ENCODE results near the gene CACNA1I. TPM values are rescaled to one million over a fixed set of nuclear protein-coding genes. Genes with fewer than 3 reads are reported as not detected.
A peak's percentile ranks its signal among the peaks of the same experiment; 100 is the strongest.

The CACNA1I gene
- total RNA-seq, 1 donor from 2014 or later: 0.11 TPM

GRCh38 chr22:39543095-39543494 is 27.5 kb upstream of the CACNA1I start:
- H3K79me2 ChIP-seq (ENCODE audit: insufficient read depth, low read length): no peaks in the 10 kb centered on the region
- H3K9me3 ChIP-seq (ENCODE audit: insufficient read depth, low read depth, low read length): no peaks in the 10 kb centered on the region
- H3K4me3 Mint-ChIP-seq (ENCODE audit: unreplicated experiment): no peak overlapping the region
- no peak overlapping the region for H2AFZ ChIP-seq (ENCODE audit: low read depth, low read length)
- FAIRE-seq (no peak), DNase-seq (ENCODE audit: low read depth) (no peak)
- H3K27me3 ChIP-seq (ENCODE audit: insufficient read depth, low read length): peaks cover 4% of the 10 kb centered on the region
- H4K20me1 ChIP-seq (ENCODE audit: insufficient read depth, low read length): no peaks in the 10 kb centered on the region
- peaks cover 1% of the 10 kb centered on the region for H3K36me3 Mint-ChIP-seq (ENCODE audit: low read depth, unreplicated experiment)
- TF ChIP-seq CTCF (IDR thresholded peaks at IDR 0.05; ENCODE audit: insufficient read depth, low read depth, low read length): peak; percentile 45
- no peak for TF ChIP-seq EZH2 (IDR thresholded peaks at IDR 0.05; ENCODE audit: insufficient read depth, low read length)
- H3K36me3 ChIP-seq (ENCODE audit: insufficient read depth, low read length): no peaks in the 10 kb centered on the region
- peaks cover 12% of the 10 kb centered on the region for H3K4me1 Mint-ChIP-seq (ENCODE audit: low read depth, unreplicated experiment)
- peaks cover 3% of the 10 kb centered on the region for H3K4me1 ChIP-seq (ENCODE audit: insufficient read depth, low read length)
- no peak overlapping the region for H3K27ac ChIP-seq (ENCODE audit: low read depth, low read length)
- H3K9ac ChIP-seq (ENCODE audit: low read length): no peak overlapping the region
- no peaks in the 10 kb centered on the region for H3K9me3 Mint-ChIP-seq (ENCODE audit: unreplicated experiment)
- peaks cover 44% of the 10 kb centered on the region for H3K27me3 Mint-ChIP-seq (ENCODE audit: low read depth, unreplicated experiment)
- no peak overlapping the region for H3K4me3 ChIP-seq (ENCODE audit: insufficient read depth, low read depth, low read length)
- no peak overlapping the region for H3K27ac Mint-ChIP-seq (ENCODE audit: unreplicated experiment)
- no peak overlapping the region for H3K4me2 ChIP-seq (ENCODE audit: low read length)

- Histone ChIP-seq H3K27ac (ENCODE audit: low read depth, low read length) (no peak overlapping the region), H3K27me3 (ENCODE audit: insufficient read depth, low read length) (peaks cover 19% of the 10 kb centered on the region), H3K4me3 (ENCODE audit: insufficient read depth, low read depth, low read length) (no peak overlapping the region), H3K4me2 (ENCODE audit: low read length) (no peak overlapping the region), H3K9me3 (ENCODE audit: insufficient read depth, low read depth, low read length) (no peaks in the 10 kb centered on the region), H3K9ac (ENCODE audit: low read length) (no peak overlapping the region), H3K4me1 (ENCODE audit: insufficient read depth, low read length) (peaks cover 3% of the 10 kb centered on the region), H2AFZ (ENCODE audit: low read depth, low read length) (no peak overlapping the region), H3K79me2 (ENCODE audit: insufficient read depth, low read length) (no peaks in the 10 kb centered on the region), H4K20me1 (ENCODE audit: insufficient read depth, low read length) (no peaks in the 10 kb centered on the region), H3K36me3 (ENCODE audit: insufficient read depth, low read length) (no peaks in the 10 kb centered on the region)
- peaks cover 1% of the 10 kb centered on the region for H3K36me3 Mint-ChIP-seq (ENCODE audit: low read depth, unreplicated experiment)
- no peak for FAIRE-seq
- H3K4me3 Mint-ChIP-seq (ENCODE audit: unreplicated experiment): no peak overlapping the region
- TF ChIP-seq CTCF (IDR thresholded peaks at IDR 0.05; ENCODE audit: insufficient read depth, low read depth, low read length): no peak
- H3K27ac Mint-ChIP-seq (ENCODE audit: unreplicated experiment): no peak overlapping the region
- peaks cover 12% of the 10 kb centered on the region for H3K4me1 Mint-ChIP-seq (ENCODE audit: low read depth, unreplicated experiment)
- peaks cover 50% of the 10 kb centered on the region for H3K27me3 Mint-ChIP-seq (ENCODE audit: low read depth, unreplicated experiment)
- DNase-seq (ENCODE audit: low read depth): peak; percentile 26
- no peaks in the 10 kb centered on the region for H3K9me3 Mint-ChIP-seq (ENCODE audit: unreplicated experiment)
These were observed 24.9 kb upstream of the CACNA1I start for GRCh38 chr22:39545386-39546365.

Data from astrocyte (in vitro differentiated cells and primary cell).